Islet of Langerhans (tissue), 1 donor: ENCODE data around the gene NUP50.
"Not testable (repeated sequence)": the region's sequence is repeated elsewhere in the genome, so short reads cannot be mapped to it uniquely, and the experiment has no call there.

ENCODE experiments used
- FAIRE-seq: peaks from one replicate; lab custom pipeline; 2011; peaks lifted over from hg19 to GRCh38; lab: Jason Lieb, UNC

Gene NUP50

GRCh38 chr22:45162531-45162930 lies 1.2 kb upstream of the NUP50 start:
- FAIRE-seq, result no peak

- FAIRE-seq, result no peak
These were observed 650 bp upstream of the NUP50 start for GRCh38 chr22:45163099-45163450.

GRCh38 chr22:45164270-45165088 lies 754 bp downstream of the NUP50 start:
- FAIRE-seq, result no peak

- no peak for FAIRE-seq
These were observed 3.2 kb downstream of the NUP50 start for GRCh38 chr22:45166932-45167331.

GRCh38 chr22:45169591-45170466 lies 6.1 kb downstream of the NUP50 start:
- no peak for FAIRE-seq

GRCh38 chr22:45171830-45172229 lies 8.1 kb downstream of the NUP50 start:
- no peak for FAIRE-seq

- no peak for FAIRE-seq
These were observed 9.3 kb downstream of the NUP50 start for GRCh38 chr22:45172881-45173585.

- FAIRE-seq, result no peak
These were observed 15.7 kb downstream of the NUP50 start for GRCh38 chr22:45179276-45180049.

GRCh38 chr22:45180146-45180679 lies 16.5 kb downstream of the NUP50 start:
- no peak for FAIRE-seq

GRCh38 chr22:45181240-45181639 lies 17.5 kb downstream of the NUP50 start:
- FAIRE-seq, result no peak

GRCh38 chr22:45181766-45182165 lies 18.0 kb downstream of the NUP50 start:
- FAIRE-seq, result no peak

- no peak for FAIRE-seq
These were observed 20.2 kb downstream of the NUP50 start for GRCh38 chr22:45183974-45184373.

GRCh38 chr22:45185718-45186514 lies 22.2 kb downstream of the NUP50 start:
- FAIRE-seq, result no peak

- peak; percentile 30 for FAIRE-seq
These were observed 24.2 kb downstream of the NUP50 start for GRCh38 chr22:45187891-45188290.

- FAIRE-seq, result no peak
These were observed 25.1 kb downstream of the NUP50 start for GRCh38 chr22:45188779-45189178.

- FAIRE-seq, result no peak
These were observed 26.6 kb downstream of the NUP50 start for GRCh38 chr22:45190202-45190872.

- not testable (repeated sequence) for FAIRE-seq
These were observed 28.0 kb downstream of the NUP50 start for GRCh38 chr22:45191746-45192145.

- FAIRE-seq, result no peak
These were observed 29.0 kb downstream of the NUP50 start for GRCh38 chr22:45192701-45193187.

- FAIRE-seq, result no peak
These were observed 31.0 kb downstream of the NUP50 start for GRCh38 chr22:45194686-45195085.

- no peak for FAIRE-seq
These were observed 31.9 kb downstream of the NUP50 start for GRCh38 chr22:45195616-45196015.
